Smooth muscle cell (in vitro differentiated cells): ENCODE measurements around the gene DUSP12. TPM values are rescaled to one million over a fixed set of nuclear protein-coding genes. Genes with fewer than 3 reads are reported as not detected.

Experiments used
- DNase-seq: peaks from one replicate; lab custom pipeline; 2025; ENCODE audit not compliant: unreplicated experiment; lab: John Stamatoyannopoulos, UW
- H2AFZ ChIP-seq: fragments of 200-600 bp; sonication (generic); 2 replicates; pipeline ENCODE4 v1.6.0; 2016; ENCODE audit warnings: antibody characterized with exemption, low read depth, mild to moderate bottlenecking
- H3F3A ChIP-seq: fragments of 200-600 bp; sonication (generic); 2 replicates; pipeline ENCODE4 v1.6.0; 2017; ENCODE audit warnings: antibody characterized with exemption, low read depth
- H3K27ac ChIP-seq: fragments of 200-600 bp; sonication (generic); 2 replicates; pipeline ENCODE4 v1.5.1; 2016; ENCODE audit warnings: low read depth, mild to moderate bottlenecking
- H3K27me3 ChIP-seq: fragments of 200-600 bp; sonication (generic); 2 replicates; pipeline ENCODE4 v1.6.1; 2016; ENCODE audit warnings: low read depth, mild to moderate bottlenecking
- H3K36me3 ChIP-seq: fragments of 200-600 bp; sonication (generic); 2 replicates; pipeline ENCODE4 v1.5.1; 2016; ENCODE audit warnings: low read depth
- H3K4me1 ChIP-seq: fragments of 200-600 bp; sonication (generic); 2 replicates; pipeline ENCODE4 v1.5.1; 2016; ENCODE audit warnings: low read depth
- H3K4me2 ChIP-seq: fragments of 200-600 bp; sonication (generic); 2 replicates; pipeline ENCODE4 v1.6.0; 2016; ENCODE audit warnings: mild to moderate bottlenecking
- H3K4me3 ChIP-seq: fragments of 200-600 bp; sonication (generic); 2 replicates; pipeline ENCODE4 v1.5.1; 2016; ENCODE audit warnings: mild to moderate bottlenecking
- H3K79me2 ChIP-seq: fragments of 200-600 bp; sonication (generic); 2 replicates; pipeline ENCODE4 v1.6.0; 2016; ENCODE audit warnings: low read depth, mild to moderate bottlenecking
- H3K9ac ChIP-seq: fragments of 200-600 bp; sonication (generic); 2 replicates; pipeline ENCODE4 v1.6.0; 2016; ENCODE audit warnings: low read depth
- H3K9me3 ChIP-seq: fragments of 200-600 bp; sonication (generic); replicated peaks from 2 replicates; pipeline ENCODE4 v1.5.1; 2016; ENCODE audit warnings: low read depth
- H4K20me1 ChIP-seq: fragments of 200-600 bp; sonication (generic); 2 replicates; pipeline ENCODE4 v1.6.0; 2016; ENCODE audit warnings: low read depth
- WGBS: methylation state at CpG from one replicate; pipeline ENCODE4 v1.1.7; 2016; ENCODE audit warnings: low lambda C conversion rate; 5-methylcytosine and 5-hydroxymethylcytosine counted together
- polyA plus RNA-seq: library from polyadenylated mRNA; unstranded; fragments of >200 nt; fragmentation: Nextera tagmentation; extraction: Ambion mirVana; gene quantifications from 2 replicates; pipeline ENCODE4 v1.2.1, GENCODE V29; 2016
- total RNA-seq: library from RNA; depleted of rRNA; stranded (reverse); fragments of >200 nt; gene quantifications from 2 replicates; pipeline ENCODE4 v1.2.3, GENCODE V29; 2014
- TF ChIP-seq, protein P1 (sequence below): fragments of 200-600 bp; sonication (generic); IDR thresholded peaks from 2 replicates; pipeline ENCODE4 v1.5.1; 2017; ENCODE audit warnings: borderline replicate concordance, mild to moderate bottlenecking, antibody characterized with exemption; ENCODE audit not compliant: insufficient read depth, poor library complexity, severe bottlenecking

Gene DUSP12
- total and polyA plus RNA-seq, 2 experiments from 2014 or later: 41.8 to 45.7 TPM

DNA sequence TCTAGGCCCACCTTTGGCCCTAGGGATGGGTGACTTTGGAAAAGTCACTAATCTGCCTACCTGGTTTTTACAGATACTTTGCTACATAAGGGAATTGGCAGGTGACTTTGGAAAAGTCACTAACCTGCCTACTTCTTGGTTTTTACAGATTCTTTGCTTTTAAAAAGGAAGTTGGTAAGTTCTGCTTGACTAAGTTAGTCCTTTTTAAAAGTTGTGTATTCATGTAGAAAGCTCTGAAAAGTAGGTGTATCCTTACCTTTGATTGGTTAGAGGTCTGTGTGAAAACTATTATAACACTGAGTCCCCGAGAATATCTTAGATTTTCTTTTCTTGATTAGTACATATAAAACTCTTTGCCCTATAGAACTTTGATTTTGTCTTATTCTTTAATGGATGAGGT is 28.9 kb downstream of the DUSP12 start:
- H3K36me3 ChIP-seq: no peaks in the 10 kb centered on the region
- no peaks in the 10 kb centered on the region for H3K27me3 ChIP-seq
- TF ChIP-seq, protein P1, sequence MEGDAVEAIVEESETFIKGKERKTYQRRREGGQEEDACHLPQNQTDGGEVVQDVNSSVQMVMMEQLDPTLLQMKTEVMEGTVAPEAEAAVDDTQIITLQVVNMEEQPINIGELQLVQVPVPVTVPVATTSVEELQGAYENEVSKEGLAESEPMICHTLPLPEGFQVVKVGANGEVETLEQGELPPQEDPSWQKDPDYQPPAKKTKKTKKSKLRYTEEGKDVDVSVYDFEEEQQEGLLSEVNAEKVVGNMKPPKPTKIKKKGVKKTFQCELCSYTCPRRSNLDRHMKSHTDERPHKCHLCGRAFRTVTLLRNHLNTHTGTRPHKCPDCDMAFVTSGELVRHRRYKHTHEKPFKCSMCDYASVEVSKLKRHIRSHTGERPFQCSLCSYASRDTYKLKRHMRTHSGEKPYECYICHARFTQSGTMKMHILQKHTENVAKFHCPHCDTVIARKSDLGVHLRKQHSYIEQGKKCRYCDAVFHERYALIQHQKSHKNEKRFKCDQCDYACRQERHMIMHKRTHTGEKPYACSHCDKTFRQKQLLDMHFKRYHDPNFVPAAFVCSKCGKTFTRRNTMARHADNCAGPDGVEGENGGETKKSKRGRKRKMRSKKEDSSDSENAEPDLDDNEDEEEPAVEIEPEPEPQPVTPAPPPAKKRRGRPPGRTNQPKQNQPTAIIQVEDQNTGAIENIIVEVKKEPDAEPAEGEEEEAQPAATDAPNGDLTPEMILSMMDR: no peak
- peaks cover 27% of the 10 kb centered on the region for H3K79me2 ChIP-seq
- no peak overlapping the region for H3K9ac ChIP-seq
- WGBS: 95% methylated on average over 1 of the region's 1 CpG
- H3K4me3 ChIP-seq: no peak overlapping the region
- no peaks in the 10 kb centered on the region for H3K9me3 ChIP-seq
- no peaks in the 10 kb centered on the region for H3K4me1 ChIP-seq
- H4K20me1 ChIP-seq: peaks cover 39% of the 10 kb centered on the region
- H2AFZ ChIP-seq: no peak overlapping the region
- no peak overlapping the region for H3K4me2 ChIP-seq
- no peak overlapping the region for H3K27ac ChIP-seq
- no peaks in the 10 kb centered on the region for H3F3A ChIP-seq
- no peak for DNase-seq

DNA sequence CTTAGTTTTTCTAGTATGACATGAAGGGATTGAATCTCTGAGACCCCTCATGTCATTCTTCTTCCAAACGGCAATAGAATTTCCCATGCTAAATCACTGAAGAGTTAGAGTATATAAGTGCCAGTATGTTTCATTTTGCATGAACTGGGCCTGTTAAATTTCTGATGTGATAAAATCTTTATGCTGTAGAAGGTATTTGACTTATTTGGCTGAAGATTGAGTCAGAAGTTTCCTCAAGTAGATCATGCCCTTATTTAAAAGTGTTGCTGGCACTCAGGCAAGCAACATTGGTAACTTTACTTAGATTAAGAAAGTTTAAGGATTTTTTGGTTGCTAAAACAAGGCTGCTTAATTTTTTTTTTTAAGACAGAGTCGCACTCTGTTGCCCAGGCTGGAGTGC is 29.8 kb downstream of the DUSP12 start:
- Histone ChIP-seq H3K9ac (no peak overlapping the region), H3F3A (no peaks in the 10 kb centered on the region), H3K4me3 (no peak overlapping the region), H3K4me2 (no peak overlapping the region), H3K27me3 (no peaks in the 10 kb centered on the region), H3K9me3 (no peaks in the 10 kb centered on the region), H3K4me1 (no peaks in the 10 kb centered on the region), H3K36me3 (no peaks in the 10 kb centered on the region), H3K27ac (no peak overlapping the region), H3K79me2 (peaks cover 20% of the 10 kb centered on the region), H2AFZ (no peak overlapping the region), H4K20me1 (peaks cover 39% of the 10 kb centered on the region)
- WGBS: 89% methylated on average over 2 of the region's 2 CpGs
- no peak for DNase-seq
- TF ChIP-seq, protein P1: no peak

DNA sequence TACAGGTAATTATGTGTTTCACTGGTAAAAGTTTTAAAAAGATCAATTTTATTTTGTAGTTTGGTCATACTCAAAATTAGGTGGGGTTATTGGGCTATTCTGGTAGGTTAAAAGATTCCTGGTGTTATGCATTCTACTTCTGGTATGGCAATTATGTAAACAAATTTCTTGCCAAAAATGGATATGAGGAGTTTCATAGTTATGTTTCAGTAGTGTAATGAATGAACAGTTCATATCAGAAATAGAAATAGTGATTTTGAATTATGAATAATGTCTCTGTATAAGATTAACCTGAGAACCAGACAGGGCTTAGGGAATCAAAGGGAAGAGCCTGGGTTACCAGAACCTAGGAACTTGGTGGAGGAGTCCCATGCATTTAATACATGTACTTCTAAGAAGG is 32.4 kb downstream of the DUSP12 start:
- no peak for DNase-seq
- no peak overlapping the region for H3K4me2 ChIP-seq
- no peaks in the 10 kb centered on the region for H3K9me3 ChIP-seq
- no peak overlapping the region for H3K9ac ChIP-seq
- H3K4me3 ChIP-seq: no peak overlapping the region
- peaks cover 14% of the 10 kb centered on the region for H4K20me1 ChIP-seq
- no peak overlapping the region for H3K27ac ChIP-seq
- H3K79me2 ChIP-seq: peaks cover 9% of the 10 kb centered on the region
- H3K4me1 ChIP-seq: no peaks in the 10 kb centered on the region
- H3K27me3 ChIP-seq: no peaks in the 10 kb centered on the region
- no peaks in the 10 kb centered on the region for H3K36me3 ChIP-seq
- TF ChIP-seq, protein P1: no peak
- H2AFZ ChIP-seq: no peak overlapping the region
- no peaks in the 10 kb centered on the region for H3F3A ChIP-seq

DNA sequence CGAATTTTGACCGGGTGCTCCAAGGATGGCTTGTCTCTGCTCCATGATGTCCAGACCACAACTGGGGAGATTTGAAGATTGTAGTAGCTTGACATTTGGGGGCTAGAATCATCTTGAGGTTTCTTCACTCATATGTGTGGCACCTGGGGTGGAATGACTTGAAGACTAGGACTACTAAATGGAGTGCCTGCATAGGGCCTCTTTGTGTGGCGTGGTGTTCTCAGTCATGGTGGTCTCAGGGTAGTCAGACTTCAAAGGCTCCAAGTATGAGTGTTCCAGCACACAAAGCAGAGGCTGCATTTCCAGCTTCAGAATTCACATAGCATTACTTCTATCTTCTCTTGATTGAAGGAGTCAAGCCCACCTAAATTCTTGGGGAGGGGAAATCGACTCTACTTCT is 33.3 kb downstream of the DUSP12 start:
- no peaks in the 10 kb centered on the region for H3K27me3 ChIP-seq
- H4K20me1 ChIP-seq: peaks cover 10% of the 10 kb centered on the region
- H3K4me3 ChIP-seq: no peak overlapping the region
- no peaks in the 10 kb centered on the region for H3K36me3 ChIP-seq
- H3K4me2 ChIP-seq: no peak overlapping the region
- no peak overlapping the region for H2AFZ ChIP-seq
- WGBS: 97% methylated on average over 4 of the region's 4 CpGs
- H3K4me1 ChIP-seq: no peaks in the 10 kb centered on the region
- H3K9ac ChIP-seq: no peak overlapping the region
- no peak for DNase-seq
- H3K79me2 ChIP-seq: peaks cover 9% of the 10 kb centered on the region
- H3F3A ChIP-seq: no peaks in the 10 kb centered on the region
- H3K27ac ChIP-seq: no peak overlapping the region
- TF ChIP-seq, protein P1: no peak
- no peaks in the 10 kb centered on the region for H3K9me3 ChIP-seq
